NB4 (cell line): Measurements from ENCODE around the gene SH2B3.

ENCODE experiments used
- CTCF ChIP-seq: IDR thresholded peaks from one replicate; pipeline ENCODE4 v1.5.1; 2012; ENCODE audit warnings: low read depth, low read length
- MYC ChIP-seq: IDR thresholded peaks from 2 replicates; pipeline ENCODE4 v1.6.1; 2011; ENCODE audit warnings: low read depth, low read length
- POLR2A ChIP-seq: IDR thresholded peaks from 2 replicates; pipeline ENCODE4 v1.6.1; 2011; ENCODE audit warnings: mild to moderate bottlenecking; ENCODE audit not compliant: insufficient read length; ENCODE audit errors: extremely low read depth

- TF ChIP-seq CTCF (no peak), POLR2A (no peak), MYC (peak; percentile 47; the same call in 1 of the 2 replicates)
Observed at GRCh38 chr12:111409780-111410430, 4.2 kb downstream of the SH2B3 start.
